GM12872 (cell line): ENCODE measurements around the gene RYR3.

Source experiments
- CTCF ChIP-seq: IDR thresholded peaks from 3 replicates; pipeline ENCODE4 v1.5.1; 2011; ENCODE audit warnings: low read depth, mild to moderate bottlenecking, low read length, moderate library complexity; ENCODE audit not compliant: insufficient read depth

The RYR3 gene

GRCh38 chr15:33371159-33371558 is 60.4 kb downstream of the RYR3 start:
- TF ChIP-seq CTCF, result no peak

- TF ChIP-seq CTCF, result no peak
These were observed 63.6 kb downstream of the RYR3 start for GRCh38 chr15:33374226-33374914.

GRCh38 chr15:33375236-33375635 is 64.5 kb downstream of the RYR3 start:
- TF ChIP-seq CTCF, result no peak

GRCh38 chr15:33377204-33377603 is 66.4 kb downstream of the RYR3 start:
- TF ChIP-seq CTCF, result no peak

DNA sequence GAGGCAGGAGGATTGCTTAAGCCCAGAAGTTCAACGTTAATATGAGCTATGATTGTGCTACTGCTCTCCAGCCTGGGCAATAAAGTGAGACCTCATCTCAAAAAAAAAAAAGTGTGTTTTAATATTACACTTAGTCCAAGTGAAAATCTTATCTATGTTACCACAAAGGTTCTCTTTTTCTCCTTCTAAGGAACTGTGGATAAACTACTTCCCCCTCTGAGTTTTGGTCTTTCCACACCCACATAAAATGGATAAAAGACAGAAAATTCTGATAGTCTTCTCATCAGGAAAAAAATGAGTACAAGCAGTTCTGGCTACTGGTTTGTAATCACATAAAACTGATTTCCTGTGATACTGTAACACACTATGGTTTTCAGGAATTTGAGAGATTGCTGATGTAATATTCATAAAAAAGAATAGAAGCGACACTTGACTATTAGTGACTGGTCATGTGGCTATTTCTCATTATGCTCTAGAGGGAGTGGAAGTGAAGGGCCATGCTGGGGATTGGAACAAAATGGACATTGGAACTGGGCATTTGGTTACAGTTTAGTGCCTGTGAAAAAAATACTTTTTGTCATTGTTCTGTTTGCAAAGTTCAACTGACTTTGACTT is 68.2 kb downstream of the RYR3 start:
- no peak for TF ChIP-seq CTCF

DNA sequence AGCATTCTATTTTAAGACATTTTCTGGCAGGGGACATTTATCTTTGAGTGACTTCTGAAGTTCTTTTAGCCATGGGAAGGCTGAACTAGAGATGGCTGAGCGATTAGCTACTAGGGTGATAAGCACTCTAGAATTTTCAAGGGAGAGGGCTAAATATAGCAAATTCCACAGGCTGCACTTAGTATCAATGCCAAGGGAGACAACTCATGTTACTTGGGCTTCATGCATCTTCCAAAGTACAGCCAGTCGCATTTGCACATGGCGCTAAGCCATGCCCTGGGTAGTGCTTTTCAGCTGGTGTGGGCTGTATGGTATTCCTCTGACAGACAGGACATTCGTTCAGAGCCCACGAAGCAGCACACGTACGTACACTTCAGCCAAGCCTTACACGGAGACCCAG is 69.6 kb downstream of the RYR3 start:
- TF ChIP-seq CTCF, result no peak

DNA sequence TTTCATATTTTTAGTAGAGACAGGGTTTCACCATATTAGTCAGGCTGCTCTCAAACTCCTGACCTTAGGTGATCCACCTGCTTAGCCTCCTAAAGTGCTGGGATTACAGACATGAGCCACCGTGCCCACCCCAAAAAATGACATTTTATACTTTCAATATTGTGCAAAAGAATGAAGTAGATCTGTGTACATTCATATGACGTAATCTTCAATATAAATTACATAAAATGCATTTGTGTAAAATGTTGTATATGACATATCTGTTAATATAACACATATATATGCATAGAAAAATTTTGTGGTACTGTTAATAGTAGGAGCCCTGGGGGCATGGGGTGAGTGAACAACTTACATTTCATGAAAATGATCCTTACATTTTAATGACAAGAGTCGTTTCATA is 71.7 kb downstream of the RYR3 start:
- no peak for TF ChIP-seq CTCF

DNA sequence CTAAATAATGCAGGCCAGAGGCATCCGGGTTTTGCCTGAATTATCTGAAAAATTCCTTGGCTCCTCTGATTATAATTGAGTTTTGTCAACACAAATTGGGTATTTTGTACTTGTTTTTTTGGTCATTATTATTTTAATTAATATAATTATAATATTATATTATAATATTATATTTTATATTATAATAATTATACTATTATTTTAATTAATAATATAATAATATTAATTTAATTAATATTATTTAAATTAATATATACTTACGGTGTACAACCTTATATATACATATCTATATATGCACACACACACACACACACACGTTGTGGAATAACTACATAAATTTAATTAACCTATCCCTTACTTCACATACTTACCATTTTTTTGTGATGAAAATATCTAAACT is 73.5 kb downstream of the RYR3 start:
- TF ChIP-seq CTCF, result no peak
